ENCODE data around the gene B4GALT1. TPM values are rescaled to one million over a fixed set of nuclear protein-coding genes. Genes with fewer than 3 reads are reported as not detected.

B4GALT1 gene
- total and polyA plus RNA-seq, 2 experiments from 2014 or later = 74.3 to 140 TPM

- Histone ChIP-seq H3K9me2 (ENCODE audit: insufficient read depth) (no peaks in the 10 kb centered on the region), H3K36me3 (ENCODE audit: low read depth) (no peaks in the 10 kb centered on the region), H3K4me1 (ENCODE audit: insufficient read depth) (peaks cover 60% of the 10 kb centered on the region), H3K9ac (peak overlapping the region; percentile 99), H2AFZ (no peak overlapping the region), H3F3A (ENCODE audit: insufficient read depth) (peaks cover 72% of the 10 kb centered on the region), H3K9me3 (ENCODE audit: low read depth) (no peaks in the 10 kb centered on the region), H3K27ac (peak overlapping the region; percentile 99), H3K4me3 (peak overlapping the region; percentile 98), H3K79me2 (ENCODE audit: insufficient read depth) (peaks cover 77% of the 10 kb centered on the region), H4K20me1 (ENCODE audit: insufficient read depth) (no peaks in the 10 kb centered on the region), H3K27me3 (replicated peaks; ENCODE audit: insufficient read depth) (no peaks in the 10 kb centered on the region), H3K4me2 (ENCODE audit: unreplicated experiment) (peak overlapping the region; percentile 99)
- 15 to 19% methylated on average over 11 of the region's 11 CpGs for WGBS, 2 experiments (ENCODE audit: low coverage in 1 of 2, low lambda C conversion rate in 2 of 2, missing lambda C conversion rate in 2 of 2)
- DNase-seq = peak; percentile 53
- in situ Hi-C loops (cut with MboI) = no loop called here
- TF ChIP-seq EZH2 (IDR thresholded peaks at IDR 0.05; ENCODE audit: insufficient read depth, poor library complexity, severe bottlenecking) = no peak
- TF ChIP-seq EZH2phosphoT487 (IDR thresholded peaks at IDR 0.05; ENCODE audit: insufficient read depth, low read depth) = no peak
Observed at GRCh38 chr9:33164138-33164809, 2.9 kb downstream of the B4GALT1 start.

- H3K9me3 ChIP-seq (ENCODE audit: low read depth) = no peaks in the 10 kb centered on the region
- H3K4me3 ChIP-seq = peak overlapping the region; percentile 98
- no peaks in the 10 kb centered on the region for H4K20me1 ChIP-seq (ENCODE audit: insufficient read depth)
- H3K4me2 ChIP-seq (ENCODE audit: unreplicated experiment) = peak overlapping the region; percentile 99
- peaks cover 75% of the 10 kb centered on the region for H3F3A ChIP-seq (ENCODE audit: insufficient read depth)
- H3K9me2 ChIP-seq (ENCODE audit: insufficient read depth) = no peaks in the 10 kb centered on the region
- TF ChIP-seq EZH2phosphoT487 (IDR thresholded peaks at IDR 0.05; ENCODE audit: insufficient read depth, low read depth) (no peak), EZH2 (IDR thresholded peaks at IDR 0.05; ENCODE audit: insufficient read depth, poor library complexity, severe bottlenecking) (no peak)
- peaks cover 84% of the 10 kb centered on the region for H3K79me2 ChIP-seq (ENCODE audit: insufficient read depth)
- H3K36me3 ChIP-seq (ENCODE audit: low read depth) = no peaks in the 10 kb centered on the region
- no peaks in the 10 kb centered on the region for H3K27me3 ChIP-seq (replicated peaks; ENCODE audit: insufficient read depth)
- no peak overlapping the region for H2AFZ ChIP-seq
- 93% methylated on average over 8 of the region's 8 CpGs for WGBS, 2 experiments (ENCODE audit: low coverage in 1 of 2, low lambda C conversion rate in 2 of 2, missing lambda C conversion rate in 2 of 2)
- peak overlapping the region; percentile 99 for H3K27ac ChIP-seq
- H3K9ac ChIP-seq = peak overlapping the region; percentile 99
- DNase-seq = peak; percentile 7
- peaks cover 66% of the 10 kb centered on the region for H3K4me1 ChIP-seq (ENCODE audit: insufficient read depth)
- in situ Hi-C loops (cut with MboI) = no loop called here
Observed at GRCh38 chr9:33163433-33164137, 3.6 kb downstream of the B4GALT1 start.

- DNase-seq = peak; percentile 93
- H3K4me3 ChIP-seq = peak overlapping the region; percentile 98
- in situ Hi-C loops (cut with MboI) = no loop called here
Observed at GRCh38 chr9:33162721-33163311, 4.3 kb downstream of the B4GALT1 start.

GRCh38 chr9:33161589-33162132, 5.5 kb downstream of the B4GALT1 start:
- peak; percentile 42 for DNase-seq
- in situ Hi-C loops (cut with MboI) = no loop called here
- peak overlapping the region; percentile 99 for H3K9ac ChIP-seq
- H3K4me1 ChIP-seq (ENCODE audit: insufficient read depth) = peaks cover 75% of the 10 kb centered on the region
- TF ChIP-seq EZH2 (IDR thresholded peaks at IDR 0.05; ENCODE audit: insufficient read depth, poor library complexity, severe bottlenecking) (no peak), EZH2phosphoT487 (IDR thresholded peaks at IDR 0.05; ENCODE audit: insufficient read depth, low read depth) (no peak)
- H3K4me3 ChIP-seq = peak overlapping the region; percentile 98
- 7 to 12% methylated on average over 1 of the region's 1 CpG for WGBS, 2 experiments (ENCODE audit: low coverage in 1 of 2, low lambda C conversion rate in 2 of 2, missing lambda C conversion rate in 2 of 2)
- no peaks in the 10 kb centered on the region for H3K9me3 ChIP-seq (ENCODE audit: low read depth)
- H3K27me3 ChIP-seq (replicated peaks; ENCODE audit: insufficient read depth) = no peaks in the 10 kb centered on the region
- peaks cover 100% of the 10 kb centered on the region for H3K79me2 ChIP-seq (ENCODE audit: insufficient read depth)
- H3K9me2 ChIP-seq (ENCODE audit: insufficient read depth) = no peaks in the 10 kb centered on the region
- H3K36me3 ChIP-seq (ENCODE audit: low read depth) = no peaks in the 10 kb centered on the region
- H3F3A ChIP-seq (ENCODE audit: insufficient read depth) = peaks cover 91% of the 10 kb centered on the region
- H4K20me1 ChIP-seq (ENCODE audit: insufficient read depth) = no peaks in the 10 kb centered on the region
- H2AFZ ChIP-seq = no peak overlapping the region
- peak overlapping the region; percentile 99 for H3K4me2 ChIP-seq (ENCODE audit: unreplicated experiment)
- peak overlapping the region; percentile 99 for H3K27ac ChIP-seq

More at GRCh38 chr9:33162721-33163311, 4.3 kb downstream of the B4GALT1 start:
- H3K9me3 ChIP-seq (ENCODE audit: low read depth) = no peaks in the 10 kb centered on the region
- 29 to 31% methylated on average over 9 of the region's 9 CpGs for whole genome bisulfite sequencing, 2 experiments (ENCODE audit: low coverage in 1 of 2, low lambda C conversion rate in 2 of 2, missing lambda C conversion rate in 2 of 2)
- no peak overlapping the region for H2AFZ ChIP-seq
- H3K36me3 ChIP-seq (ENCODE audit: low read depth) = no peaks in the 10 kb centered on the region
- no peak for TF ChIP-seq EZH2phosphoT487 (IDR thresholded peaks at IDR 0.05; ENCODE audit: insufficient read depth, low read depth)
- no peak for TF ChIP-seq EZH2 (IDR thresholded peaks at IDR 0.05; ENCODE audit: insufficient read depth, poor library complexity, severe bottlenecking)
- H3K4me1 ChIP-seq (ENCODE audit: insufficient read depth) = peaks cover 66% of the 10 kb centered on the region
- peak overlapping the region; percentile 99 for H3K4me2 ChIP-seq (ENCODE audit: unreplicated experiment)
- H3K27me3 ChIP-seq (replicated peaks; ENCODE audit: insufficient read depth) = no peaks in the 10 kb centered on the region
- peak overlapping the region; percentile 99 for H3K9ac ChIP-seq
- H3K9me2 ChIP-seq (ENCODE audit: insufficient read depth) = no peaks in the 10 kb centered on the region
- H3K79me2 ChIP-seq (ENCODE audit: insufficient read depth) = peaks cover 92% of the 10 kb centered on the region
- H4K20me1 ChIP-seq (ENCODE audit: insufficient read depth) = no peaks in the 10 kb centered on the region
- H3K27ac ChIP-seq = peak overlapping the region; percentile 99
- H3F3A ChIP-seq (ENCODE audit: insufficient read depth) = peaks cover 81% of the 10 kb centered on the region
